ENCODE results near the gene KCNIP4.
"Not testable (repeated sequence)": the region's sequence is repeated elsewhere in the genome, so short reads cannot be mapped to it uniquely, and the experiment has no call there.

- TF ChIP-seq CTCF (IDR thresholded peaks at IDR 0.05; ENCODE audit: insufficient read depth, low read length); REST (IDR thresholded peaks at IDR 0.05; ENCODE audit: insufficient replicate concordance, low read depth); POLR2AphosphoS5 (IDR thresholded peaks at IDR 0.05; ENCODE audit: low read depth): not testable (repeated sequence)
These were observed 48.0 kb upstream of the KCNIP4 start for GRCh38 chr4:21996618-21997017.

All from HL-60 (cell line).